Stimulated activated CD4-positive, alpha-beta T cell treated with anti-CD3 and anti-CD28 coated beads, Interleukin-2, amount 100 ng/mL, for 48 hours (primary cell): ENCODE results near the gene CCDC57.

Experiments
- DNase-seq, 2 donors: peaks; one replicate each; pipeline ENCODE4 v3.0.0-alpha.2; 2020

The CCDC57 gene

GRCh38 chr17:82076785-82077591, 135.7 kb downstream of the CCDC57 start:
- DNase-seq = no peak

GRCh38 chr17:82076018-82076784, 136.4 kb downstream of the CCDC57 start:
- DNase-seq = no peak

GRCh38 chr17:82073446-82073845, 139.2 kb downstream of the CCDC57 start:
- no peak for DNase-seq

- no peak for DNase-seq
Measured at GRCh38 chr17:82072827-82073226, 139.8 kb downstream of the CCDC57 start.

GRCh38 chr17:82070611-82071010, 142.0 kb downstream of the CCDC57 start:
- no peak for DNase-seq

- peak; percentile 65 to 80 for DNase-seq
Measured at GRCh38 chr17:82065638-82066303, 146.9 kb downstream of the CCDC57 start, which contains the start of gene DUS1L. TSS of gene DUS1L (minus strand) at chr17:82065804. CDS start at chr17:82065059, 745 bp downstream.

- no peak for DNase-seq
Measured at GRCh38 chr17:82065193-82065637, 147.4 kb downstream of the CCDC57 start.

GRCh38 chr17:82064433-82065192, 148.0 kb downstream of the CCDC57 start:
- no peak for DNase-seq

- no peak for DNase-seq
Measured at GRCh38 chr17:82063424-82064415, 148.9 kb downstream of the CCDC57 start.

- DNase-seq = no peak
Measured at GRCh38 chr17:82062984-82063368, 149.7 kb downstream of the CCDC57 start.

GRCh38 chr17:82062076-82062983, 150.3 kb downstream of the CCDC57 start:
- DNase-seq = no peak

- DNase-seq = no peak
Measured at GRCh38 chr17:82061047-82061925, 151.4 kb downstream of the CCDC57 start.

- no peak for DNase-seq
Measured at GRCh38 chr17:82060614-82061013, 152.0 kb downstream of the CCDC57 start.

- no peak for DNase-seq
Measured at GRCh38 chr17:82060001-82060380, 152.7 kb downstream of the CCDC57 start.

- DNase-seq = no peak
Measured at GRCh38 chr17:82059272-82060000, 153.2 kb downstream of the CCDC57 start.

GRCh38 chr17:82058855-82059249, 153.8 kb downstream of the CCDC57 start:
- no peak for DNase-seq

- no peak for DNase-seq
Measured at GRCh38 chr17:82058230-82058854, 154.3 kb downstream of the CCDC57 start.
